Breast epithelium (tissue), 4 donors: Measurements from ENCODE around the gene SH3D21. TPM values are rescaled to one million over a fixed set of nuclear protein-coding genes. Genes with fewer than 3 reads are reported as not detected.
A peak's percentile ranks its signal among the peaks of the same experiment; 100 is the strongest.

Experiments
- DNase-seq, 2 donors: peaks; one replicate each; pipeline ENCODE4 v3.0.0-alpha.2; 2019; ENCODE audit warnings: low spot score in 2 of 2
- H3K27ac ChIP-seq, 2 donors: fragments of 200-600 bp; sonication (generic) in 1 of 2; one replicate each; pipeline ENCODE4 v1.5.1; 2016 to 2019; ENCODE audit warnings: mild to moderate bottlenecking in 1 of 2
- H3K27me3 ChIP-seq, 2 donors: fragments of 200-600 bp; sonication (generic) in 1 of 2; one replicate each; pipeline versions ENCODE4 v1.5.1 to v1.6.0; 2017 to 2019; ENCODE audit warnings: control low read depth in 1 of 2, mild to moderate bottlenecking in 1 of 2
- H3K36me3 ChIP-seq: fragments of 200-600 bp; one replicate; pipeline ENCODE4 v1.5.1; 2019
- H3K4me1 ChIP-seq, 2 donors: fragments of 200-600 bp; sonication (generic); one replicate each; pipeline ENCODE4 v1.5.1; 2016 to 2019; ENCODE audit warnings: control low read depth in 1 of 2
- H3K4me3 ChIP-seq, 3 donors: fragments of 200-600 bp; sonication (generic); 1 replicate in 2 of 3; 2 replicates in 1 of 3; pipeline ENCODE4 v1.5.1; 2016 to 2019; ENCODE audit warnings: mild to moderate bottlenecking in 3 of 3, moderate library complexity in 2 of 3
- H3K9me3 ChIP-seq, 2 donors: fragments of 200-600 bp; sonication (generic) in 1 of 2; one replicate each; pipeline ENCODE4 v1.5.1; 2016 to 2019; ENCODE audit warnings: control low read depth in 1 of 2
- POLR2A ChIP-seq: fragments of 450-650 bp; IDR thresholded peaks from one replicate; pipeline ENCODE4 v1.6.1; 2016; ENCODE audit warnings: antibody characterized with exemption, mild to moderate bottlenecking, moderate library complexity
- POLR2AphosphoS5 ChIP-seq, 3 donors: sonication (generic); formaldehyde crosslinking; IDR thresholded peaks; one replicate each; pipeline ENCODE4 v1.6.1; 2017; ENCODE audit warnings: antibody characterized with exemption in 3 of 3
- intact Hi-C: fragments of 100-400 bp; cut with DNase I; formaldehyde crosslinking; loops from one replicate; pipeline ENCODE4 v1.15.1; 2023; ENCODE audit warnings: low total_unique reads
- total RNA-seq, 3 donors: library from RNA; depleted of rRNA; stranded (reverse); fragments of >200 nt; gene quantifications; one replicate each; pipeline ENCODE4 v1.1.0, GENCODE V29; 2016
- TF ChIP-seq, protein P1 (sequence below), 3 donors: fragments of 450-650 bp; IDR thresholded peaks; one replicate each; pipeline ENCODE4 v1.5.1; 2016 to 2017; ENCODE audit warnings: antibody characterized with exemption in 3 of 3, mild to moderate bottlenecking in 3 of 3, moderate library complexity in 3 of 3

Gene SH3D21
- total RNA-seq, 3 donors from 2014 or later: 0.80 to 18.7 (median 18.0) TPM

DNA sequence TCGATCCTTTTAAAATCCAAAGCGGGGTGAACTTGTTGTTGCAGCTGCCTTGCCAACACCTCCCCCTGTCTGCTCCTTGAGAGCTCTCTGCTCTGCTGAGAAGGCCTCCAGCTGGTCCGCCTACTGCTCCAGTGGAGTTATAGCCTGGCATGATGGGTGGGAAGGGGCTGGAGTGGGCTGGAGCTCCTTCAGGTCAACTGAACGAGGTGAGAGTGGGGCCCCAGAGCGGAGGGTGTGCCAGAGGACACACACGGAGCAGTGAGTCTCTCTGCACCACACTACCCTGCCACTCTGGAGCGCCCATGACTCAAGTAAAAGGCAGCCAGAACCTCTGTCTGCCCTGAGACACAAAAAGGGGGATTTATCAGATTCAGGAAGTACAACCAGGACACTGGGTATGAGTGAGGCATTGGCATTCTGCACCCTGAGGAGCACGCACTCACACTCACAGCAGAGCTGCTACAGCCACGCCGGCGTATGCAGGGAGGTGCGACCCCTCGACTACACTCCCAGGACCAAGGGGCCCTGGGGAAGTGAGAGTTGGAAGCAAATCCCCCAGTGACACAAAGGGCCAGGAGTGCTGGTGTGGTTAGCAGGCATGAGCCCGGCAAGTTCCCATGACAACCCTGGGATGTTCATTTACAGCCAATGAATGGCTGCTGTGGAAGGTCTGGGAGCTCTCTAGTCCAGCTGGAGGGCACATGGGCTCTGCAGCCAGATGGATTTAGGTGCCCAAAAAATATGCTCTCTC lies 45.2 kb downstream of the SH3D21 start:
- no peak for DNase-seq
- H3K36me3 ChIP-seq: no peaks in the 10 kb centered on the region
- intact Hi-C loops: loop anchor here (10.0 kb wide), 1 partner anchor 73 kb away; no protein-coding TSS in a partner anchor
- H3K27ac ChIP-seq: peak overlapping the region; percentile 88 to 90
- no peak overlapping the region for H3K4me3 ChIP-seq
- H3K9me3 ChIP-seq: no peaks in the 10 kb centered on the region
- TF ChIP-seq POLR2A (no peak), POLR2AphosphoS5 (IDR thresholded peaks at IDR 0.05) (no peak)
- TF ChIP-seq, protein P1, sequence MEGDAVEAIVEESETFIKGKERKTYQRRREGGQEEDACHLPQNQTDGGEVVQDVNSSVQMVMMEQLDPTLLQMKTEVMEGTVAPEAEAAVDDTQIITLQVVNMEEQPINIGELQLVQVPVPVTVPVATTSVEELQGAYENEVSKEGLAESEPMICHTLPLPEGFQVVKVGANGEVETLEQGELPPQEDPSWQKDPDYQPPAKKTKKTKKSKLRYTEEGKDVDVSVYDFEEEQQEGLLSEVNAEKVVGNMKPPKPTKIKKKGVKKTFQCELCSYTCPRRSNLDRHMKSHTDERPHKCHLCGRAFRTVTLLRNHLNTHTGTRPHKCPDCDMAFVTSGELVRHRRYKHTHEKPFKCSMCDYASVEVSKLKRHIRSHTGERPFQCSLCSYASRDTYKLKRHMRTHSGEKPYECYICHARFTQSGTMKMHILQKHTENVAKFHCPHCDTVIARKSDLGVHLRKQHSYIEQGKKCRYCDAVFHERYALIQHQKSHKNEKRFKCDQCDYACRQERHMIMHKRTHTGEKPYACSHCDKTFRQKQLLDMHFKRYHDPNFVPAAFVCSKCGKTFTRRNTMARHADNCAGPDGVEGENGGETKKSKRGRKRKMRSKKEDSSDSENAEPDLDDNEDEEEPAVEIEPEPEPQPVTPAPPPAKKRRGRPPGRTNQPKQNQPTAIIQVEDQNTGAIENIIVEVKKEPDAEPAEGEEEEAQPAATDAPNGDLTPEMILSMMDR (IDR thresholded peaks at IDR 0.05): no peak
- H3K27me3 ChIP-seq: no peaks in the 10 kb centered on the region
- peaks cover 6 to 23% of the 10 kb centered on the region in 2 donors for H3K4me1 ChIP-seq

DNA sequence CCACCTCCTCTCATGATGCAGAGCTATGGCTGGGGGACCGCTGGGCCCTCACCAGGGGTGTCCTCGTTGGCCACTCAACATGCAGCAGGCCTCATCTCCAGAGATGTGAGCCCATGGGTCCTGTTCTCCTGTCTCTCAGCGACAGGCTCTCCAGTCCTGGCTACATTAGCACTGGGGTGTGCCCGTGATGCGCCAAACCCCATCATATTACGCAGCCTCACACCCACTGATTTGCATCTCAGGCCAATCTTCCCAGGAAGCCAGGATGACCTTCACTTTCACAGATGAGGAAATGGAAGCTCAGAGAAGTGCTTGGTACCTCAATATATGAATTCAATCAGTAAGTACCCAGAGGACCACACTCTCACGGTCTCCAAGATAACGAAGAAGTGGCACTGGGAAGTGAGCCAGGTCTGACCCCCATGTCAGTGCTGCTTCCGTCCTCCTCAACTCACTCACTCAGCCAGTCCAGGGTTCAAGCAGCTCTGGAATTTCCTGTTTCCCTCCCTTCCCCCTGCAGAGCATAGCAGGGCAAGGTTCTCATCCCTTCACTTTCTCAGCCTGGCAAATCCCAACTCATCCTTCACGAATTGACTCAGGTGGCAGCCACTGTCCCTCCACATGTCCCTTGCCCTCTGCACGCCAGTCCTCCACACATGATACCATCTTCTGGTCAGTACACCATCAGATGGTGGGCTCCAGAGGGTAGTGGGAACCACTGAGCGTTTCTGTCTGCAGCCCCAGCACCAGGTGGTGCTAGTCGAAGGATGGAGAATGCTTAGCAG lies 46.1 kb downstream of the SH3D21 start:
- DNase-seq: no peak
- Histone ChIP-seq H3K4me1 (peaks cover 6 to 23% of the 10 kb centered on the region in 2 donors), H3K9me3 (no peaks in the 10 kb centered on the region), H3K36me3 (no peaks in the 10 kb centered on the region), H3K27me3 (no peaks in the 10 kb centered on the region), H3K27ac (peak overlapping the region; percentile 88 to 90), H3K4me3 (no peak overlapping the region)
- TF ChIP-seq POLR2A (no peak), POLR2AphosphoS5 (IDR thresholded peaks at IDR 0.05) (no peak)
- TF ChIP-seq, protein P1 (IDR thresholded peaks at IDR 0.05): no peak
- intact Hi-C loops: loop anchor here (10.0 kb wide), 1 partner anchor 72 kb away; no protein-coding TSS in a partner anchor

DNA sequence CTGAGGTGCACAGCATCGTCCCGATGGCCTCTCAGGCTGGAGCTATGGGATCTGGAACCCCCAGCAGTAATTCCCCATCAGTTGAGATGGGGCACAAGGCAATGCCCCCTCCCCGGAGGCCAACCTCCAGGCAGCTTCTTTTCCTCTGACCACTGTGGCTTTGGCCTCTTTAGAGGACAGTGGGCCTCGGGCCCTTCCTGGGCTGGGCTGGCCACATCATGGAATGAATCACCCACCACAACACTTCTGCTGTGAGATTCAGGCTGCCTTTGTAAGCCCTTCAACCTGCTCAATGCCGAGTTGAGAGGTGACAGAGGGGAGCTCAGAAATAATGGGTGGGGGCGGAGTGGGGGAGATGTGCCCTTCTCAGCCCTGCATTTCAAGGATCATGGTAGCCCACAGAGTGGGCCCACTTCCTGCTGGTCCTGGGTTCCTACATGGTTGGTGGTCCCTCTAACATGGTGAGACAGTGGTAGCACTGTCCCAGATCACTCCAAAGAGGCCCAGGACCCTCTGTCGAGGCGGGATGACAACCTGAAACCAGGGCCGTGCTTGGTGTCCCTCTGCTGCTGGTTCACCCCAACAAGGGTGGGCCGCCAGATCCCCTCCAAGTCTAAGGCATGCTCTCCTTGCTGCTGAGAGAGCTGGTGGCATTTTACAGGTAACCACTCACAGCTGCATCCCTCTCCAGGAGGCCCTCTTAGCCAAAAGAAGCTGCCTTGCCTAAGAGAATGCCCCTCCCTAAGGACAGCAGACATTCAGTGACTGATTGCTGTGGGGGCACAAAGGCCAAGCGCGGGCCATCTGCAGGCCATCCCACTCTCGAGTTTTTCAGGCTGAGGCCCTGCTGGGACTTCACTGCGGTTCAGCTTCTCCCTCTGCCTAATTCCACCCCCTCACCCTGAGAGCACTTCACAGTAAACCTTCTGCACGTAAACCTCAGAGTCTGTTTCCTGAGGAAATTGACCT lies 47.0 kb downstream of the SH3D21 start:
- Histone ChIP-seq H3K27me3 (no peaks in the 10 kb centered on the region), H3K4me3 (no peak overlapping the region), H3K9me3 (no peaks in the 10 kb centered on the region), H3K4me1 (peaks cover 6 to 23% of the 10 kb centered on the region in 2 donors), H3K27ac (peak overlapping the region; percentile 88 to 90), H3K36me3 (no peaks in the 10 kb centered on the region)
- intact Hi-C loops: loop anchor here (10.0 kb wide), 1 partner anchor 72 kb away; no protein-coding TSS in a partner anchor
- DNase-seq: no peak
- TF ChIP-seq, protein P1 (IDR thresholded peaks at IDR 0.05): no peak
- TF ChIP-seq POLR2AphosphoS5 (IDR thresholded peaks at IDR 0.05): no peak
- no peak for TF ChIP-seq POLR2A

DNA sequence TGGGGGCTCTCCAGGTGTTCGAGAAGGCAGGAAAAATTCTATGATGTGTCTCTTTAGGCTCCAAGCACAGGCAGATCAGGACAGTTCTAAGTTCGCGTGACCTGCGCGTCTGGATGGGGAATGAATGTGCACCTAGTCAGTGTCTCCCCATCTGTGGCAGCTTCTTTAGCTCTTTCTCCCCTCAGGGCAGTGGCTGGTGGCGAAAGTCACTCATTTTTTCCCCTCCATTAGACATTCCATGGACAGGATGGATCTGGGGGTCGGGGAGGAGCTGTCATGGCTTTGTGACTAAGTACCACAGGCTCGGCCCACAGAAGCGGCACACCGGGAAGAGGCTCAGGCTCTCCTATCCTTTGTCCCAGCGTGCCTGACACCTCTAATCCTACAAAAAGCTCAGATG lies 48.3 kb downstream of the SH3D21 start:
- no peaks in the 10 kb centered on the region for H3K36me3 ChIP-seq
- H3K27me3 ChIP-seq: no peaks in the 10 kb centered on the region
- no peak overlapping the region for H3K4me3 ChIP-seq
- intact Hi-C loops: loop anchor here (10.0 kb wide), 1 partner anchor 70 kb away; no protein-coding TSS in a partner anchor
- H3K27ac ChIP-seq: no peak overlapping the region
- DNase-seq: no peak
- H3K4me1 ChIP-seq: peaks cover 6 to 23% of the 10 kb centered on the region in 2 donors
- no peaks in the 10 kb centered on the region for H3K9me3 ChIP-seq
- TF ChIP-seq, protein P1 (IDR thresholded peaks at IDR 0.05): no peak
- TF ChIP-seq POLR2AphosphoS5 (IDR thresholded peaks at IDR 0.05): no peak
- TF ChIP-seq POLR2A: no peak
